Measurements from ENCODE around the gene PODXL2. TPM values are rescaled to one million over a fixed set of nuclear protein-coding genes. Genes with fewer than 3 reads are reported as not detected.

PODXL2 gene
- total RNA-seq, 2 donors from 2014 or later, result 0.43 to 1.8 TPM

DNA sequence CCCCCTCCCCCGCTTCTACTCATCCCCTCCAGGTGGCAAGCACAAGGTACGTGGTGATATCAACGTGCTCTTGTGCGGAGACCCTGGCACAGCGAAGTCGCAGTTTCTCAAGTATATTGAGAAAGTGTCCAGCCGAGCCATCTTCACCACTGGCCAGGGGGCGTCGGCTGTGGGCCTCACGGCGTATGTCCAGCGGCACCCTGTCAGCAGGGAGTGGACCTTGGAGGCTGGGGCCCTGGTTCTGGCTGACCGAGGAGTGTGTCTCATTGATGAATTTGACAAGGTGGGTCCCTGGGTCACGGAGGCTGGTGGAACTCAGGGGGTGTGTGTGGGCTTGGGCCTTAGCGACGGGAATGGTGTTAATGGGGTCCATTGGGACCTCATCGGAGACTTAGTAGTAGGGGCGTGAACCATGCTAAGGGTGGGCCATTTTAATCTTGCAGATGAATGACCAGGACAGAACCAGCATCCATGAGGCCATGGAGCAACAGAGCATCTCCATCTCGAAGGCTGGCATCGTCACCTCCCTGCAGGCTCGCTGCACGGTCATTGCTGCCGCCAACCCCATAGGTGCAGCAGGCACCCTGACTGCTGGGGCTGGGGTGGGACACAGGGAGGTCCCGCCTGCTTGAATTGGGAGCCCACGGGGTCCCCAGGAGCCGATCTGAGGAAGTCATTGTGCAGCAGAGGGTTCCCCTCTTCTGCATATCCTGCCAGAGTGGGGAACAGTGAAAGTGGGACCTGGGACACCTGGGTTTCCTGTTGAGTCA, 12.0 kb upstream of the PODXL2 start:
- H3K27ac Mint-ChIP-seq, result peak overlapping the region; percentile 35 to 36
- H3K9me3 Mint-ChIP-seq, result no peaks in the 10 kb centered on the region
- peaks cover 58 to 83% of the 10 kb centered on the region in 2 donors for H3K36me3 Mint-ChIP-seq
- DNase-seq (ENCODE audit: low spot score in 2 of 2), result no peak
- ATAC-seq, result no peak

- DNase-seq (ENCODE audit: low spot score in 2 of 2), result no peak
- peak overlapping the region in 1 of 2 donors; percentile 84 for H3K27ac Mint-ChIP-seq
- H3K36me3 Mint-ChIP-seq, result peaks cover 43 to 68% of the 10 kb centered on the region in 2 donors
- ATAC-seq, result no peak
- H3K9me3 Mint-ChIP-seq, result no peaks in the 10 kb centered on the region
Observed at GRCh38 chr3:127618891-127619290, 10.1 kb upstream of the PODXL2 start.

- Mint-ChIP-seq H3K36me3 (peaks cover 29 to 50% of the 10 kb centered on the region in 2 donors), H3K9me3 (no peaks in the 10 kb centered on the region), H3K27ac (peak overlapping the region in 1 of 2 donors; percentile 29)
- DNase-seq (ENCODE audit: low spot score in 2 of 2) (no peak), ATAC-seq (no peak)
Observed at GRCh38 chr3:127620637-127621375, 8.2 kb upstream of the PODXL2 start.

- ATAC-seq (no peak), DNase-seq (ENCODE audit: low spot score in 2 of 2) (no peak)
- Mint-ChIP-seq H3K27ac (no peak overlapping the region), H3K9me3 (no peaks in the 10 kb centered on the region), H3K36me3 (peaks cover 21 to 38% of the 10 kb centered on the region in 2 donors)
Observed at GRCh38 chr3:127622031-127622430, 7.0 kb upstream of the PODXL2 start.

DNA sequence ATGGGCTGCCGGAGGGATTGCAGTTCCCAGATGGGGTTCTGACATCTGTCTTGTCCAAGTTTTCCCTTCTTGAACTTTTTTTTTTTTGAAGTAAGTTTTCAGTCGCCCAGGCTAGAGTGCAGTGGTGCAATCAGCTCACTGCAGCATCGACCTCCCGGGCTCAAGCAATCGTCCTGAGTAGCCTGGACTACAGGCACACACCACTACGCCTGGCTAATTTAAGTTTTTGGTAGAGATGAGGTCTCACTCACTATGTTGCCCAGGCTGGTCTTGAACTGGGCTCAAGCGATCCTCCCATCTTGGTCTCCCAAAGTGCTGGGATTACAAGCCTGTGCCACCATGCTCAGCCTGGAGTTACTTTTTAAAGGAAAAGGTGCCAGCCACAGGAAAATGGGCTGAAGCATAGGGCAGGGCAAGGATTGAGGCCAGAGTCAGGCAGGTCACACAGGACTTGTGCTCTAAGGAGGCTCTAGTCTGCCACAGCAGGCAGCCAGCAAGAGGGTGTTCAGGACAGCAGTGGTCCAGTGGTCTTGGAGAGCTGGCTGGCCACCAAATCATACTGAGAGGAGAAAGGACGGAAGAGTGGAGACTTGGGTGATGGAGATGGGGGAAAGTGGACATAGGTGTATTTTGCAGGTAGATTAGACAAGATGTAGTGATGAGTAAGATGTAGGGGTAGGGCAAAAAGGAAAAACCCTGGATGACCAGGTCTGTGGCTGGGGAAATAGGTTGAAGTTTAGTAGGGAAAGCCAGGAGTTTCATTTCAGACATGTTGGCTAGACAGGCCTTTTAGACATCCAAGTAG, 6.0 kb upstream of the PODXL2 start:
- DNase-seq (ENCODE audit: low spot score in 2 of 2), result no peak
- Mint-ChIP-seq H3K36me3 (peaks cover 13 to 33% of the 10 kb centered on the region in 2 donors), H3K9me3 (no peaks in the 10 kb centered on the region), H3K27ac (no peak overlapping the region)
- no peak for ATAC-seq

- ATAC-seq (no peak), DNase-seq (ENCODE audit: low spot score in 2 of 2) (no peak)
- H3K9me3 Mint-ChIP-seq, result no peaks in the 10 kb centered on the region
- no peak overlapping the region for H3K27ac Mint-ChIP-seq
- peaks cover 7 to 22% of the 10 kb centered on the region in 2 donors for H3K36me3 Mint-ChIP-seq
Observed at GRCh38 chr3:127624063-127624462, 4.9 kb upstream of the PODXL2 start.

DNA sequence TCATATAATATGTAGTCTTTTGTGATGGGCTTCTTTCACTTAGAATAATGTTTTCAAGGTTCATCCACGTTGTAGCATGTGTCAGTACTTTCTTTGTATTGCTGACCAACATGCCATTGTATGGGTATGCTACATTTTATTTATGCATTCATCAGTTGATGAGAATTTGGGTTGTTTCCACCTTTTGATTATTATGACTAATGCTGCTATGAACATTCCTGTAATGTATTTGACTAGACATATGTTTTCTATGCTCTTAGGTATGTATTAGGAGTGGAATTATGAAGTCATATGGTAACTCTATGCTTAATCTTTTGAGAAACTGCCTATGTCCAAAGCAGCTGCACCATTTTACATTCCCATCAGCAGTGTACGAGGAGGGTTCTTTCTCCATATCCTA, 3.2 kb upstream of the PODXL2 start:
- no peak for DNase-seq (ENCODE audit: low spot score in 2 of 2)
- Mint-ChIP-seq H3K27ac (no peak overlapping the region), H3K9me3 (no peaks in the 10 kb centered on the region), H3K36me3 (peaks cover 4 to 14% of the 10 kb centered on the region in 2 donors)
- no peak for ATAC-seq

DNA sequence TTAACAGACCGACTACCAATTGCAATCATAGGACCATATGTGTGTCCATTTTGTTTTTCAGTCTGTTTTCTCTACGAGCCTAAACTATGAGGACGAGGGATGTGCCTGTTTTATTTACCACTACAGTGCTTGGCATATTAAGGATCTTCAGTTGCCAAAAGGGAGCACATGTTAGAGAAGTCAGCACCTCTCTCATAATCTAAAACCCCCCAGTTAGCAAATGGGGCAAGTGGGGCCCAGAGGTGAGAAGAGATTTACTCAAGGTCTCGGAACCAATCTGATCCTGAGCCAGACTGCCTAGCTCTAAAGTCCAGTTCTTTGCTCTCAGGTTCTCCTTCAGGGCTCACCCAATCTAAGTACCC, 578 bp upstream of the PODXL2 start:
- peaks cover 0 to 4% of the 10 kb centered on the region in 2 donors for H3K36me3 Mint-ChIP-seq
- H3K27ac Mint-ChIP-seq, result no peak overlapping the region
- H3K9me3 Mint-ChIP-seq, result no peaks in the 10 kb centered on the region
- no peak for DNase-seq (ENCODE audit: low spot score in 2 of 2)
- ATAC-seq, result no peak

GRCh38 chr3:127629467-127630403, 750 bp downstream of the PODXL2 start:
- no peaks in the 10 kb centered on the region for H3K9me3 Mint-ChIP-seq
- DNase-seq (ENCODE audit: low spot score in 2 of 2), result no peak
- peak; percentile 27 to 63 for ATAC-seq
- H3K27ac Mint-ChIP-seq, result peak overlapping the region in 1 of 2 donors; percentile 30
- H3K36me3 Mint-ChIP-seq, result peaks cover 0 to 4% of the 10 kb centered on the region in 2 donors

GRCh38 chr3:127630811-127631714, 2.1 kb downstream of the PODXL2 start:
- H3K36me3 Mint-ChIP-seq, result peaks cover 0 to 4% of the 10 kb centered on the region in 2 donors
- no peaks in the 10 kb centered on the region for H3K9me3 Mint-ChIP-seq
- ATAC-seq, result no peak
- peak overlapping the region in 1 of 2 donors; percentile 51 for H3K27ac Mint-ChIP-seq
- DNase-seq (ENCODE audit: low spot score in 2 of 2), result no peak

DNA sequence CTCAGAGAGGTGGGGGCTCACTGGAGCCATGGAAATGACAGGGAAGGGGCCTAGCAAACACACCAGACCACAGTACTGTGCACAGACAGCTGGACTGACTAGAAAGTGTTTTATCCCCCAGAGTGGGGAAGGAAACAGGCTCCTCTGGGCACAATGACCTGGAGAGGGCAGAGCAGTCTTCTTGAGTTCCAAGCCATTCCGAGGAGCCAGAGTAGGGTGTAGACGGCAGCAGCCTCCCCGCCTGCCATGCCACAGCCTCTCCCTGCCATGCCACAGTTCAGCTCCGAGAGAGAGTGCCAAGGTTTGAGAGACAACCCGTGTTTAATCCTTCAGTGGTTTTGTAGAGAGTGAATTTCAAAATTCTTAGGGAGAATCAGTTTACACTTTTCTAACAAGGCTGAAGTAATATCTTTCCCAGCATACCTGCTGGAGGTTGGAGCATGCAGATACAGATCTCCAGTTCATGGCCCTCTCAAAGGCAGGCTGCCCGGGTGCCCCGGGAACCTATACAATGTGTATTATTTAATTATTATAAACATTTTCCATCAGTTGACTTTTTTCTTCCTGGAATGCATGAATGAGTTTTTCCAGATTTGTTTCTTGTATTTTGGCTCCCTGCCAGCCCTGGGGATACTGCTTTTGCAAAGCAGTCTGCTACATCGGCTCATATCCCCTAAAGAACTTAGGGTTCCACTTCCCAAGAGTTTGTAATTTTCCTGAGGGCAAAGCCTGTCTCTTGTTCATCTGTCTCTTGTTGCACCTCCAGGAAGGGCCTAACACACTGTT, 3.2 kb downstream of the PODXL2 start:
- no peak overlapping the region for H3K27ac Mint-ChIP-seq
- ATAC-seq (no peak), DNase-seq (ENCODE audit: low spot score in 2 of 2) (no peak)
- no peaks in the 10 kb centered on the region for H3K9me3 Mint-ChIP-seq
- peaks cover 0 to 4% of the 10 kb centered on the region in 2 donors for H3K36me3 Mint-ChIP-seq

GRCh38 chr3:127634653-127635052, 5.7 kb downstream of the PODXL2 start:
- DNase-seq (ENCODE audit: low spot score in 2 of 2) (peak in 1 of 2 donors; percentile 18), ATAC-seq (no peak)
- H3K9me3 Mint-ChIP-seq, result no peaks in the 10 kb centered on the region
- H3K36me3 Mint-ChIP-seq, result no peaks in the 10 kb centered on the region
- H3K27ac Mint-ChIP-seq, result no peak overlapping the region

DNA sequence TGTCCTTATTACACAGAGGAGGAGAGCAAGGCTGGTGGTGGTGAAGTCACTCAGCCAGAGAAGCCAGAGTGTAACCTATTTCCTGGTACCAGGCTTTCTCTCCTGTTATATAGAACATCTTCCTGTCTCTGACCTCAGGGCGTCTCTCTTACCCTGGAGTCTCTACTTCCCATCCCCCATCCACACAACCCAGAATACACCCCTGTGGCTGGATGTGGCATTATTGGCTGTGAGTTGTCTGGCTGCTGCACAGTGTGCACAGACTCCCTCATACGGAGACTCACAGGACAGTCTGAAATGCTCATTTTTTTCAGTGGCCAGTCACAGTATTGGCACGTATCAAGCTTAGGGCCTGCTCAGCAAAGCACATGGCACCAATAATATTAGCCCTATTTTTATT, 8.6 kb downstream of the PODXL2 start:
- DNase-seq (ENCODE audit: low spot score in 2 of 2) (peak in 1 of 2 donors; percentile 30), ATAC-seq (peak; percentile 72 to 93)
- Mint-ChIP-seq H3K27ac (peak overlapping the region in 1 of 2 donors; percentile 84), H3K36me3 (no peaks in the 10 kb centered on the region), H3K9me3 (no peaks in the 10 kb centered on the region)

DNA sequence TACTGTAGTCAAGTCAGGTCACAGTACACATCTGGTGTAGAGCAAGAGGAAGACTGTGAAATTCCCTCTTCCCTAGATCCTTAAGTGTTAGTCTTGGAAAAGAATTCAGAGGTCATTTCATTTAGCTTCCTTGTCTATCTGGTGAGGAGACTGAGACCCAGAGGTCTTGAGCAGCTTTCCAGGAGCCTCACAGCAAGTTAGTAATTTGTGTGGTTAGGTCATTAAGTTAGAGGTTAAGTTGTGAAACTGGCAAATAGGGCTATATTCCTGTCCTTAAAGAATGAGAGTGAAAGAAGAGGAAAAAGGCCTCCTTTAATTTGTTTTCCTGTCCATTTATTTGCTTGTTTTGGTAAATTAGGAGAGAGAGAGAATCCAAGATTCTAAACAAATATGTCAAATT, 9.0 kb downstream of the PODXL2 start:
- no peak for ATAC-seq
- Mint-ChIP-seq H3K36me3 (no peaks in the 10 kb centered on the region), H3K9me3 (no peaks in the 10 kb centered on the region), H3K27ac (peak overlapping the region in 1 of 2 donors; percentile 84)
- DNase-seq (ENCODE audit: low spot score in 2 of 2), result no peak

All from activated naive CD4-positive, alpha-beta T cell treated with anti-CD3 and anti-CD28 coated beads, Interleukin-2, amount 50 U/mL, for 72 hours (primary cell).